Measurements from ENCODE around the gene MYO15B. TPM values are rescaled to one million over a fixed set of nuclear protein-coding genes. Genes with fewer than 3 reads are reported as not detected.
A peak's percentile ranks its signal among the peaks of the same experiment; 100 is the strongest.

MYO15B gene
- total RNA-seq, 2 donors from 2014 or later: 49.0 to 66.7 TPM

DNA sequence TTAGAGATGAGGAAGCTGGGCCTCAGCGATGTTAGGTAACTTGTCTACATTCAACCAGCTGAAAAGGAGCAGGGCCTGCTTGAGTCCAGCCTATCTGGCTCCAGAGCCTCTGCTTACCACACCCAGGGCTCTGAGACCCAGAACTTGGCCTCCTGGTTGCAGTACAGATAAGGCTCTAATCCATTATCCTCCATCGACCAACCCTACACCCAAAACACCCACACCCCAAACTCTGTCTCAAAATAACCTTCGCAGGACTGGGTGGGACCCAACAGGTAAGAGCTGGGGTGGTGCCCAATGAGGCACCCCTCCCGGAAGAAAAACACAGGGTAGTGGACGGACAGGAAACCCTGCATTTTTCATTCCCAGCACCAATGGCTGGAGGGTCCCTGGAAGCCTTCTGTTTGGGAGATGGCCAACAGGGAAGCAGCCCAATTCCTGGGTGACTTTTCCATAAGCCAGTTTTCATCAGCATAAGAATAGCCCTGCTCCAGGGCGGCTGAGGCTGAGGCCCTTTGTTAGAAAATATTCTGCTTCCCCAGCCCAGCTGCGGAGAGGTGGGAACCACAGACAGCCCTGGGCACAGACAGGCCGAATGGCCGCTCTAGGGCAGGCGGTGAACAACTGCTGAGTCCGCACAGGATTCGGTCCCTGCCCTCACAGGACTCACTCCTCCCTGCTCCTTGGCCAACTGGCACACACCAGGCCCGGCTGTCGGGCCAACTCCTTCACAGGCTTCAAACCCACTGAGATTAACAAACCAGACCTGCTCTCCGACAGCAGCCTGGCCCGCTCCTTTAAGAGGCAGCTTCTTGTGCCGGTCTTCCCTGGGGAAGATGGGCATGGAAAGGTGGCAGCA, 55.4 kb downstream of the MYO15B start:
- Mint-ChIP-seq H3K4me3 (no peak overlapping the region), H3K36me3 (no peaks in the 10 kb centered on the region), H3K9me3 (no peaks in the 10 kb centered on the region), H3K4me1 (ENCODE audit: low read depth in 2 of 2) (peaks cover 7 to 13% of the 10 kb centered on the region in 2 donors), H3K27me3 (no peaks in the 10 kb centered on the region), H3K27ac (no peak overlapping the region)
- ATAC-seq (no peak), DNase-seq (ENCODE audit: low spot score) (no peak)

- Mint-ChIP-seq H3K27ac (no peak overlapping the region), H3K4me1 (ENCODE audit: low read depth in 2 of 2) (peaks cover 7 to 13% of the 10 kb centered on the region in 2 donors), H3K27me3 (no peaks in the 10 kb centered on the region), H3K4me3 (no peak overlapping the region), H3K9me3 (no peaks in the 10 kb centered on the region), H3K36me3 (no peaks in the 10 kb centered on the region)
- ATAC-seq (no peak), DNase-seq (ENCODE audit: low spot score) (no peak)
These were observed 56.0 kb downstream of the MYO15B start for GRCh38 chr17:75643643-75644017.

DNA sequence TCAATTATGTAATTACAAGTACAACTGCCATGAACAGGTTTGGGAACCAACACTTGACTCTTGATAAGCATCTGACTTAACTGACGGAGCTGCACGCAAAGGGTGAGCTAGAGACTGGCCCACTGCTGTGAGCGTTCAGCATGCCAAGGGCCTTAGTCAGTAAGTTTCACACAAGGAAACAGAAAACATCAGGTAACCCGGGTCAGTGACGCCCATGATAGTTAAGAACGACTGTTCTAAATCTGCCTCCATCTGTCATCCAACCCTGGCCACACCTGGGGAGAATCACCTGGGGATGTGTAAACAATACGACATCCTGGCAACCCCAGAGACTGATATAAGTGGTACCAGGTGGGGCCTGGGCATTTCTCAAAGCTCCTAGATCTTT, 57.9 kb downstream of the MYO15B start:
- H3K27ac Mint-ChIP-seq: peak overlapping the region; percentile 75
- no peaks in the 10 kb centered on the region for H3K36me3 Mint-ChIP-seq
- H3K27me3 Mint-ChIP-seq: no peaks in the 10 kb centered on the region
- no peak overlapping the region for H3K4me3 Mint-ChIP-seq
- no peaks in the 10 kb centered on the region for H3K9me3 Mint-ChIP-seq
- no peak for ATAC-seq
- peaks cover 7 to 13% of the 10 kb centered on the region in 2 donors for H3K4me1 Mint-ChIP-seq (ENCODE audit: low read depth in 2 of 2)
- DNase-seq (ENCODE audit: low spot score): peak; percentile 46

GRCh38 chr17:75645889-75646637, 58.5 kb downstream of the MYO15B start:
- peak; percentile 86 for ATAC-seq

GRCh38 chr17:75646638-75646992, 59.0 kb downstream of the MYO15B start:
- H3K4me1 Mint-ChIP-seq (ENCODE audit: low read depth in 2 of 2): peaks cover 7 to 13% of the 10 kb centered on the region in 2 donors
- no peak for ATAC-seq
- no peak overlapping the region for H3K4me3 Mint-ChIP-seq
- H3K36me3 Mint-ChIP-seq: no peaks in the 10 kb centered on the region
- H3K27me3 Mint-ChIP-seq: no peaks in the 10 kb centered on the region
- no peaks in the 10 kb centered on the region for H3K9me3 Mint-ChIP-seq
- no peak for DNase-seq (ENCODE audit: low spot score)
- peak overlapping the region; percentile 75 for H3K27ac Mint-ChIP-seq

More at GRCh38 chr17:75645889-75646637, 58.5 kb downstream of the MYO15B start:
- Mint-ChIP-seq H3K36me3 (no peaks in the 10 kb centered on the region), H3K27ac (peak overlapping the region; percentile 75), H3K4me1 (ENCODE audit: low read depth in 2 of 2) (peaks cover 7 to 13% of the 10 kb centered on the region in 2 donors), H3K9me3 (no peaks in the 10 kb centered on the region), H3K4me3 (peak overlapping the region; percentile 17), H3K27me3 (no peaks in the 10 kb centered on the region)
- no peak for DNase-seq (ENCODE audit: low spot score)

DNA sequence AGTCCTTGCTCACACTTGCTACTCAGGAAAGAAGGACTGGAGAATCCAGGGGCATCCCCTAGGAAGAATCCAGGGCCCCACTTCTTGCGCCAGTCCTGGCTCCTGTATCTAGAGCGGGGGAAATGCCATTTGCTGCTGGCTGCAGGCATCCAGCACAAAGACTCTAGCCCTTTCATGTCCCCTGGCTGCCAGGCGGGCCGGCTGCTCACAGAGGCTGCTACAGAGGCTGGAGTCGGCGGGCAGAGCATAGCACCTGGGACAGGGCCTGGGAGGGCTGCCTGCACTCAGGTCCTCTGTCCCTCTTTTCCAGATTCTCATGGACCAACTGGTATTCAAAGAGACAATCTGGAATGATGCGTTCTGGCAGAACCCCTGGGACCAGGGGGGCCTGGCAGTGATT, 59.5 kb downstream of the MYO15B start:
- no peak for DNase-seq (ENCODE audit: low spot score)
- H3K4me3 Mint-ChIP-seq: no peak overlapping the region
- H3K9me3 Mint-ChIP-seq: no peaks in the 10 kb centered on the region
- H3K36me3 Mint-ChIP-seq: no peaks in the 10 kb centered on the region
- no peaks in the 10 kb centered on the region for H3K27me3 Mint-ChIP-seq
- ATAC-seq: no peak
- H3K27ac Mint-ChIP-seq: peak overlapping the region; percentile 75
- H3K4me1 Mint-ChIP-seq (ENCODE audit: low read depth in 2 of 2): peaks cover 7 to 13% of the 10 kb centered on the region in 2 donors

DNA sequence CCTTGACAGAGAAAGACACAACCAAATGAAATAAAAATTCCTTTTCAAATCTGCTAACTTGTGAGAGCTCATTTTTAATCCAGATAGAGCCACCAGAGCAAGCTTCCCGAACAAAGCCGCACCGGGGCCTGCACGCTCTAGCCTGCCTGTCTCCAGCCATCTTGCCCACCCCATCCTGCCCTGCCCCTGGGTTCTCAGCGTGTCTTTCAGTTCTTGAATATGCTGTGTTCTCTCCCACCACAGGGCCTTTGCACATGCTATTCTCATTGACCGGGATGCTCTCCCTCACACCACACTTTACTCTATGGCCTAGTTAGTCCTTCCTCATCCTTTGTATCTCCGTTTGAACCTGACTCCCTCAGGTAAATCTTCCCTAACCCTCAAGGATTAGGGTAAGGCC, 60.3 kb downstream of the MYO15B start:
- Mint-ChIP-seq H3K4me3 (no peak overlapping the region), H3K27ac (peak overlapping the region in 1 of 2 donors; percentile 61)

DNA sequence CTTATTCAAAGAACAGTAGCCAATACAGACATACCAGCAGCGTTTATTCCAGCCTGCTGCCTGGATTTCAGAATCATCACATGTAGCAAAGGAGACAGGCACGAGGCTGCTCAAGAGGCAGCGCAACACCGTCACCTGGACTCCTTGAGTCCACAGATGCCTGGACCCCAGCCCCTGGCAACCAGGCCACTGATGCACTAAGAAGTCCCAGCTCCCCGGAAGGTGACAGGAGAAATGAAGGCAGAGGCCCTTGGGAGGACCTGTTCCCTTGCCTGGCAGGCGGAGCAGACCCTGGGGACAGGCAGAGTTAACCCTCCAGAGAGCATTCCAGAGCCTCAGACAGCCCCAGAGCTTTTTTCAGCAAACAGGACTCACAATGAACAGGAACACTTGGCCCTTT, 62.1 kb downstream of the MYO15B start:
- peak; percentile 54 for DNase-seq (ENCODE audit: low spot score)
- no peaks in the 10 kb centered on the region for H3K9me3 Mint-ChIP-seq
- no peak for ATAC-seq
- H3K27ac Mint-ChIP-seq: no peak overlapping the region
- no peaks in the 10 kb centered on the region for H3K27me3 Mint-ChIP-seq
- H3K4me1 Mint-ChIP-seq (ENCODE audit: low read depth in 2 of 2): peaks cover 13 to 17% of the 10 kb centered on the region in 2 donors
- no peak overlapping the region for H3K4me3 Mint-ChIP-seq
- no peaks in the 10 kb centered on the region for H3K36me3 Mint-ChIP-seq

More for the DNA sequence above, 60.3 kb downstream of the MYO15B start:
- Mint-ChIP-seq H3K36me3 (no peaks in the 10 kb centered on the region), H3K4me1 (ENCODE audit: low read depth in 2 of 2) (peaks cover 7 to 11% of the 10 kb centered on the region in 2 donors), H3K9me3 (no peaks in the 10 kb centered on the region), H3K27me3 (no peaks in the 10 kb centered on the region)
- DNase-seq (ENCODE audit: low spot score) (no peak), ATAC-seq (no peak)

DNA sequence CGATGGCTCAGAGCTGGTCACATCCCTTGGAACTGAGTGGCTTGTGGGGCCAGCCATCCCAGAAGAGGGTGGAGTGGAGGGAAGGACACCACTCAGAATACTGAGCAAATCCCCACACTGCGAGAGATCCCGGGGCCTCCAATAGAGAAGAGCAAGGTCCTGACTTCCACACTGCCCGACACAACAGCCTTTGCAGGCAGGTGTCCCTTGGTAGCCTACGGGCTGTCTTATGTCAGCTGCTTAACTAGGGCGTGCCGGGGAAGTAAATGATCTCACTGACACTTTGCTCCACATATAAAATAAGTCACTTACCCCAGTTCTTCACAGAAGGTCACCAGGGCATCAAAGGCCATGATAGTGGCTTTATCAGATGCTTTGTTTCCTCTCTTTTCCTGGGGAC, 63.3 kb downstream of the MYO15B start:
- Mint-ChIP-seq H3K27me3 (no peaks in the 10 kb centered on the region), H3K27ac (no peak overlapping the region), H3K9me3 (no peaks in the 10 kb centered on the region), H3K4me3 (no peak overlapping the region), H3K4me1 (ENCODE audit: low read depth in 2 of 2) (peaks cover 9 to 14% of the 10 kb centered on the region in 2 donors), H3K36me3 (no peaks in the 10 kb centered on the region)
- DNase-seq (ENCODE audit: low spot score) (peak; percentile 49), ATAC-seq (no peak)

- H3K27me3 Mint-ChIP-seq: no peaks in the 10 kb centered on the region
- DNase-seq (ENCODE audit: low spot score): no peak
- H3K9me3 Mint-ChIP-seq: no peaks in the 10 kb centered on the region
- no peak for ATAC-seq
- H3K36me3 Mint-ChIP-seq: no peaks in the 10 kb centered on the region
- no peak overlapping the region for H3K4me3 Mint-ChIP-seq
- peaks cover 6% of the 10 kb centered on the region in 2 donors for H3K4me1 Mint-ChIP-seq (ENCODE audit: low read depth in 2 of 2)
- H3K27ac Mint-ChIP-seq: no peak overlapping the region
These were observed 64.7 kb downstream of the MYO15B start for GRCh38 chr17:75652341-75652740.

DNA sequence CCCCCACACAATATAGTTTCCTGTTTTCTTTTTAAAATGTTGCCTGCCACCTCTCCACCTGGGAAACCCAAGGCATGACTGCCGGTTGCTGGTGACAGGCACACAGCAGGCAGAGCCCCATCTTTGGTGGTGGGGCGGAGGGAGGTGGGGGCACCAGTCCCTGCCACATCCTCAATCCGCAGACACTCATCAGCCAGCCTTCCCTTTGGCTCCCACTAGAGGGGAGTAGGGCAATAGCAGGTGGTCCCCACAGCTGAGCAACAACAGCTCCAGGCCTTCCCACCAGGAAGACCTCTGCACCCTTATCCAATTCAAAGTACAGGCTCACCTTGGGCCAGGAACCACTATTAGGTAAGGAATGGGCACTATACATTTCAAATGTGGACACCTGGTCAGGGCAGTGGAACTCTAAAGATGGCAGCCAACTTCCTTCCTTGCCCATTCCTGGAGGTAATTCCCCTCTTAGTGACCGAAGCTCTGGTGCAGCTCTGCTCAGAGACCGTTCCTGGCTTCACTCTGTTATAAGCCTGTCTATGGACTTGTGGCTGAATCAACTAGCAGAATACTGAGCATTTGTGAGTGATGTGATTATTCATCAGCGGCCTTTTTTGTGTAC, 65.4 kb downstream of the MYO15B start:
- no peak overlapping the region for H3K27ac Mint-ChIP-seq
- no peaks in the 10 kb centered on the region for H3K9me3 Mint-ChIP-seq
- ATAC-seq (peak; percentile 65 to 74), DNase-seq (ENCODE audit: low spot score) (peak; percentile 56)
- H3K36me3 Mint-ChIP-seq: no peaks in the 10 kb centered on the region
- H3K27me3 Mint-ChIP-seq: no peaks in the 10 kb centered on the region
- no peak overlapping the region for H3K4me3 Mint-ChIP-seq
- peaks cover 6% of the 10 kb centered on the region in 2 donors for H3K4me1 Mint-ChIP-seq (ENCODE audit: low read depth in 2 of 2)

DNA sequence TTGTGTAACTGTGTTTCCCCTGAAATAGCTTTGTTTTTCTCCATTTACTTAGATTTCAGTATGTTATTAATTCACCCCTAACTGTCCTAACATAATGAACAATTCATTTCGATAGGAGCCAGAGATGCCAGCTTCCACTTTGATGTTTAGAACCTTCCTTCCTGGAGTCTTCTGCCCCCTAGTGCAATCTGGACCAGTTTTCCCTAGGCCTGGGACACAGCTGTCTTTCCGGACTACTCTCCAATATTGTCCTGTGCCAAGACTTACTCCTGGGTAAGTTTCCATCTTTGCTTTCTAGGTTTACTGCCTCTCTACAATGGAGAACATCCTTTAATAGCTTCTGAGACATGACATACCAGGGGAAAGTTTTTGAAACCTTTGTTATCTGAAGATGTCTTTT, 66.6 kb downstream of the MYO15B start:
- H3K27ac Mint-ChIP-seq: peak overlapping the region in 1 of 2 donors; percentile 13
- ATAC-seq (no peak), DNase-seq (ENCODE audit: low spot score) (no peak)
- H3K27me3 Mint-ChIP-seq: no peaks in the 10 kb centered on the region
- no peaks in the 10 kb centered on the region for H3K9me3 Mint-ChIP-seq
- H3K4me1 Mint-ChIP-seq (ENCODE audit: low read depth in 2 of 2): peaks cover 6% of the 10 kb centered on the region in 2 donors
- no peak overlapping the region for H3K4me3 Mint-ChIP-seq
- no peaks in the 10 kb centered on the region for H3K36me3 Mint-ChIP-seq

GRCh38 chr17:75658237-75658636, 70.6 kb downstream of the MYO15B start:
- ATAC-seq (no peak), DNase-seq (ENCODE audit: low spot score) (no peak)
- Mint-ChIP-seq H3K9me3 (no peaks in the 10 kb centered on the region), H3K4me3 (no peak overlapping the region), H3K27me3 (no peaks in the 10 kb centered on the region), H3K36me3 (no peaks in the 10 kb centered on the region), H3K4me1 (ENCODE audit: low read depth in 2 of 2) (peaks cover 6% of the 10 kb centered on the region in 2 donors), H3K27ac (no peak overlapping the region)

DNA sequence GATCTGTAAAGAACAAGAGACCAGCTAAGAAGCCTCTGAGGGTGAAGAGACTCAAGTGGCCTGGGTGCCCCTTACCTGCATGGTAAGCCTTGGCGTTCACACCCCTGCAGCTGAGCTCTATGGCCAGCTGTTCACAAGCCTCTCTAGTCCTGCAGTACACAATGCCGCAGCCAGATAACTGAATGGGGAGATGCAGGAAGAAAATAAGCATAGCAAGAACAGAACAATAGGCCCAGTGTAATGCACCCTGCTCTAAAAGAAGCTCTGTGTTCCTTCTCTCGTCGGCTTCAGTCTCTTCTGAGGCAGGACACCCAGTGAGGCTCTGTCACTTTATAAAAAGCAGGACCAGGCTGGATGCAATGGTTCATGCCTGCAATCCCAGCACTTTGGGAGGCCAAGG, 73.9 kb downstream of the MYO15B start:
- H3K4me1 Mint-ChIP-seq (ENCODE audit: low read depth in 2 of 2): peaks cover 5% of the 10 kb centered on the region in 2 donors
- H3K9me3 Mint-ChIP-seq: no peaks in the 10 kb centered on the region
- H3K27ac Mint-ChIP-seq: no peak overlapping the region
- ATAC-seq (no peak), DNase-seq (ENCODE audit: low spot score) (no peak)
- no peaks in the 10 kb centered on the region for H3K36me3 Mint-ChIP-seq
- H3K4me3 Mint-ChIP-seq: no peak overlapping the region
- no peaks in the 10 kb centered on the region for H3K27me3 Mint-ChIP-seq

Measured in natural killer cell treated with Interleukin-12 subunit alpha and Interleukin-12 subunit beta and Interleukin-15 and Interleukin-18, amount 100 ng/mL, for 72 hours (primary cell).